GM12878 (cell line): ENCODE results near the gene DPH1. TPM values are rescaled to one million over a fixed set of nuclear protein-coding genes. Genes with fewer than 3 reads are reported as not detected.

Source experiments
- ATAC-seq: fragments of 200-7000 bp; cut with Tn5 transposase; 3 replicates; pipeline ENCODE4 v1.9.1; 2020; ENCODE audit warnings: mild to moderate bottlenecking, moderate library complexity
- BruUV-seq: library from RNA; stranded (reverse); fragments of 400-500 nt; replicated peaks from 2 replicates; lab custom pipeline; 2021; lab: Mats Ljungman, UMichigan
- CTCF ChIA-PET: fragments of 300-600 bp; sonication (Branson Sonifier 250); formaldehyde crosslinking; extraction: SDS; loops from one replicate; lab custom pipeline; 2021; ENCODE audit warnings: inconsistent platforms; lab: Yijun Ruan, JAX
- POLR2A ChIA-PET: fragments of 350-600 bp; formaldehyde crosslinking; extraction: SDS; loops from one replicate; lab custom pipeline; 2021; ENCODE audit warnings: inconsistent platforms; lab: Charles Lee
- RAD21 ChIA-PET: fragments of 300-600 bp; sonication (Branson Sonifier 250); formaldehyde crosslinking; loops from one replicate; lab custom pipeline; 2023; ENCODE audit warnings: antibody characterized with exemption; ENCODE audit not compliant: unreplicated experiment; lab: Charles Lee
- SMC1A ChIA-PET: fragments of 300-600 bp; sonication (Branson Sonifier 250); formaldehyde crosslinking; loops from one replicate; lab custom pipeline; 2023; ENCODE audit not compliant: unreplicated experiment, uncharacterized antibody; lab: Charles Lee
- DNase-seq: peaks from one replicate; pipeline ENCODE4 v3.0.0-alpha.2; 2011; ENCODE audit warnings: low read depth, low spot score
- FAIRE-seq: peaks from 3 replicates; lab custom pipeline; 2011; peaks lifted over from hg19 to GRCh38; lab: Jason Lieb, UNC
- H2AFZ ChIP-seq: 2 replicates; pipeline ENCODE4 v1.6.0; 2011; ENCODE audit warnings: low read depth, low read length, control low read depth; ENCODE audit not compliant: control insufficient read depth
- H3K27ac ChIP-seq: 2 replicates; pipeline ENCODE4 v1.5.1; 2011; ENCODE audit warnings: control low read depth; ENCODE audit not compliant: control insufficient read depth, insufficient read depth
- H3K27me3 ChIP-seq, 2 experiments: replicated peaks in 1 of 2; 2 replicates each; pipeline versions ENCODE4 v1.6.0 to v1.6.1; 2011; ENCODE audit warnings: low read length in 1 of 2; ENCODE audit not compliant: control insufficient read depth in 2 of 2, insufficient read depth in 2 of 2
- H3K36me3 ChIP-seq, 2 experiments: 2 replicates each; pipeline ENCODE4 v1.5.1; 2011; ENCODE audit warnings: low read length in 1 of 2; ENCODE audit not compliant: control insufficient read depth in 2 of 2, insufficient read depth in 2 of 2
- H3K4me1 ChIP-seq: 2 replicates; pipeline ENCODE4 v1.6.1; 2011; ENCODE audit warnings: mild to moderate bottlenecking, low read length, moderate library complexity, mixed read lengths; ENCODE audit not compliant: control insufficient read depth, insufficient read depth
- H3K4me2 ChIP-seq: 2 replicates; pipeline ENCODE4 v1.6.0; 2011; ENCODE audit warnings: control low read depth; ENCODE audit not compliant: control insufficient read depth, insufficient read depth
- H3K4me3 ChIP-seq: fragments of 200-600 bp; sonication (generic); 2 replicates; pipeline ENCODE4 v1.5.1; 2016
- H3K79me2 ChIP-seq: 2 replicates; pipeline ENCODE4 v1.6.0; 2011; ENCODE audit warnings: low read length; ENCODE audit not compliant: control insufficient read depth, insufficient read depth
- H3K9ac ChIP-seq: 2 replicates; pipeline ENCODE4 v1.8.0; 2011; ENCODE audit warnings: low read length, control low read depth, mixed read lengths; ENCODE audit not compliant: control insufficient read depth, insufficient read depth
- H3K9me3 ChIP-seq: replicated peaks from 3 replicates; pipeline ENCODE4 v1.5.1; 2011; ENCODE audit warnings: mild to moderate bottlenecking, low read length; ENCODE audit not compliant: control insufficient read depth, insufficient read depth
- H4K20me1 ChIP-seq: 2 replicates; pipeline ENCODE4 v1.6.0; 2011; ENCODE audit not compliant: control insufficient read depth, insufficient read depth
- EED ChIP-seq: sonication (generic); IDR thresholded peaks from 2 replicates; pipeline ENCODE4 v1.6.1; 2016; ENCODE audit warnings: antibody characterized with exemption, low read depth
- HDGF ChIP-seq: fragments of 450-650 bp; IDR thresholded peaks from 2 replicates; pipeline ENCODE4 v1.6.1; 2016; ENCODE audit warnings: antibody characterized with exemption
- IKZF1 ChIP-seq: fragments of 450-650 bp; conservative IDR thresholded peaks from 2 replicates; pipeline ENCODE4 v1.6.1; 2017; ENCODE audit warnings: antibody characterized with exemption, mild to moderate bottlenecking
- JUND ChIP-seq: IDR thresholded peaks from 2 replicates; pipeline ENCODE4 v1.6.1; 2012; ENCODE audit warnings: low read depth, mild to moderate bottlenecking, low read length, improper control_type of control experiment, moderate library complexity
- NFYA ChIP-seq: IDR thresholded peaks from 2 replicates; pipeline ENCODE4 v1.6.1; 2011; ENCODE audit warnings: low read depth, mild to moderate bottlenecking, low read length, improper control_type of control experiment, borderline replicate concordance
- NR2C1 ChIP-seq: fragments of 450-650 bp; IDR thresholded peaks from 2 replicates; pipeline ENCODE4 v1.6.1; 2017; ENCODE audit warnings: antibody characterized with exemption, mild to moderate bottlenecking, moderate library complexity
- POLR2A ChIP-seq: IDR thresholded peaks from 2 replicates; pipeline ENCODE4 v1.6.1; 2011; ENCODE audit warnings: low read depth, mild to moderate bottlenecking, low read length
- POLR2AphosphoS2 ChIP-seq: IDR thresholded peaks from 2 replicates; pipeline ENCODE4 v1.6.1; 2011; ENCODE audit warnings: low read depth, mild to moderate bottlenecking, low read length, improper control_type of control experiment, moderate library complexity
- RBBP5 ChIP-seq: fragments of 200-600 bp; sonication (generic); conservative IDR thresholded peaks from 2 replicates; pipeline ENCODE4 v1.6.1; 2016
- RELA ChIP-seq: fragments of 450-650 bp; IDR thresholded peaks from 2 replicates; pipeline ENCODE4 v1.8.0; 2014; ENCODE audit warnings: borderline replicate concordance; ENCODE audit not compliant: partially characterized antibody
- SMAD5 ChIP-seq: IDR thresholded peaks from 2 replicates; pipeline ENCODE4 v1.6.1; 2016; ENCODE audit warnings: antibody characterized with exemption, low read depth
- WRNIP1 ChIP-seq: IDR thresholded peaks from 2 replicates; pipeline ENCODE4 v1.6.1; 2011; ENCODE audit warnings: low read depth, low read length, improper control_type of control experiment, borderline replicate concordance
- WGBS: methylation state at CpG from one replicate; pipeline ENCODE4 v1.1.6; 2016; ENCODE audit warnings: low lambda C conversion rate; ENCODE audit not compliant: insufficient replicate concordance, insufficient coverage; ENCODE audit errors: missing lambda C conversion rate; 5-methylcytosine and 5-hydroxymethylcytosine counted together
- in situ Hi-C: fragments of 300-500 bp; cut with MboI; formaldehyde crosslinking; loops from 9 replicates; pipeline ENCODE4 v1.14.3; 2018; ENCODE audit warnings: mixed read lengths
- intact Hi-C: fragments of 100-400 bp; cut with micrococcal nuclease; formaldehyde crosslinking; loops from one replicate; pipeline ENCODE4 v1.14.2; 2022; ENCODE audit not compliant: unreplicated experiment
- polyA plus RNA-seq, 11 experiments: library from polyadenylated mRNA; depleted of rRNA in 4 of 11; unstranded in 6 of 11; stranded (reverse) in 5 of 11; fragments of >200 nt; fragmentation: Nextera tagmentation in 4 of 11; fragmentation: Illumina TruSeq in 1 of 11; extraction: Ambion mirVana in 4 of 11; extraction: Trizol in 1 of 11; gene quantifications; 1 replicate in 1 of 11; 2 replicates in 10 of 11; pipeline versions ENCODE4 v1.2.1 to v1.2.3, GENCODE V29; 2011 to 2016; ENCODE audit warnings: inconsistent platforms in 2 of 11, missing spikeins in 2 of 11, low read depth in 1 of 11
- total RNA-seq, 4 experiments: library from RNA; depleted of rRNA in 3 of 4; stranded (reverse); fragments of >200 nt in 3 of 4; fragmentation: Illumina TruSeq in 1 of 4; extraction: Trizol in 1 of 4; gene quantifications; 2 replicates each; pipeline versions ENCODE4 v1.2.1 to v1.2.3, GENCODE V29; 2013 to 2021
- TF ChIP-seq, protein P1 (sequence below): IDR thresholded peaks from 2 replicates; pipeline ENCODE4 v1.6.1; 2011; ENCODE audit warnings: mild to moderate bottlenecking, low read depth, low read length, moderate library complexity; ENCODE audit not compliant: insufficient replicate concordance
- TF ChIP-seq, protein P2 (sequence below): fragments of 450-650 bp; IDR thresholded peaks from 2 replicates; pipeline ENCODE4 v1.6.1; 2017; ENCODE audit warnings: mild to moderate bottlenecking, moderate library complexity
- TF ChIP-seq, protein P3 (sequence below): IDR thresholded peaks from 2 replicates; pipeline ENCODE4 v1.6.1; 2011; ENCODE audit warnings: low read depth, low read length, improper control_type of control experiment, borderline replicate concordance

Gene DPH1
- total and polyA plus RNA-seq, 10 of the 15 experiments (the other 5 are each of a cell fraction or from before 2014, with no cell fraction given): 0.29 to 33.6 (median 20.2) TPM

DNA sequence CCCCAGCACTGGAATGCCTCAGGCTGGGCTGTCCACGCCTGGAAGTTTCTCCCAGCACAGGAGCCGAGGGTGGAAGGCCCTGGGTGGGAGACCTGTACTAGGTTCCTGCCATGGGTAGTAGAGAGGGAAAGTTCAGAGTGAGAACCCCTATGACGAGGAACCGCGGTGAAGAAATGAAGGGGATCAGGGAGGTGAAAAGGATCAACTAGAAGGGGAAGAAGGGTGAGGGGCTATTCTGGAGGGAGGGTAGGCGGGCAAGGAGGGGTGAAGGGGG lies 30.4 kb downstream of the DPH1 start:
- ATAC-seq (no peak), FAIRE-seq (no peak), DNase-seq (no peak)
- BruUV-seq: no TSS peak
- in situ Hi-C loops (loop anchor here (10.0 kb wide), 1 partner anchor 184 kb away; no protein-coding TSS in a partner anchor), intact Hi-C loops (no loop called here)
- CTCF ChIA-PET: interaction anchor here (0.5 to 8.4 kb wide), 9 partner anchors 9 to 242 kb away, joined by 3 to 265 read pairs (median 26); no protein-coding TSS in a partner anchor
- SMC1A ChIA-PET: interaction anchor here (0.9 to 8.6 kb wide), 9 partner anchors 9 to 193 kb away, joined by 3 to 141 read pairs (median 11); no protein-coding TSS in a partner anchor
- H4K20me1 ChIP-seq: no peaks in the 10 kb centered on the region
- H3K9ac ChIP-seq: peak overlapping the region; percentile 80
- RAD21 ChIA-PET: interaction anchor here (1.1 to 8.4 kb wide), 4 partner anchors 9 to 185 kb away, joined by 4 to 271 read pairs (median 82); no protein-coding TSS in a partner anchor
- peaks cover 49% of the 10 kb centered on the region for H3K79me2 ChIP-seq
- H3K27me3 ChIP-seq: no peaks in the 10 kb centered on the region
- no peak for TF ChIP-seq IKZF1
- TF ChIP-seq, protein P1, sequence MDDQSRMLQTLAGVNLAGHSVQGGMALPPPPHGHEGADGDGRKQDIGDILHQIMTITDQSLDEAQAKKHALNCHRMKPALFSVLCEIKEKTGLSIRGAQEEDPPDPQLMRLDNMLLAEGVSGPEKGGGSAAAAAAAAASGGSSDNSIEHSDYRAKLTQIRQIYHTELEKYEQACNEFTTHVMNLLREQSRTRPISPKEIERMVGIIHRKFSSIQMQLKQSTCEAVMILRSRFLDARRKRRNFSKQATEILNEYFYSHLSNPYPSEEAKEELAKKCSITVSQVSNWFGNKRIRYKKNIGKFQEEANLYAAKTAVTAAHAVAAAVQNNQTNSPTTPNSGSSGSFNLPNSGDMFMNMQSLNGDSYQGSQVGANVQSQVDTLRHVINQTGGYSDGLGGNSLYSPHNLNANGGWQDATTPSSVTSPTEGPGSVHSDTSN: no peak
- TF ChIP-seq NFYA: no peak
- peak; percentile 60; the same call in 1 of the 2 replicates for TF ChIP-seq POLR2A
- TF ChIP-seq, protein P2, sequence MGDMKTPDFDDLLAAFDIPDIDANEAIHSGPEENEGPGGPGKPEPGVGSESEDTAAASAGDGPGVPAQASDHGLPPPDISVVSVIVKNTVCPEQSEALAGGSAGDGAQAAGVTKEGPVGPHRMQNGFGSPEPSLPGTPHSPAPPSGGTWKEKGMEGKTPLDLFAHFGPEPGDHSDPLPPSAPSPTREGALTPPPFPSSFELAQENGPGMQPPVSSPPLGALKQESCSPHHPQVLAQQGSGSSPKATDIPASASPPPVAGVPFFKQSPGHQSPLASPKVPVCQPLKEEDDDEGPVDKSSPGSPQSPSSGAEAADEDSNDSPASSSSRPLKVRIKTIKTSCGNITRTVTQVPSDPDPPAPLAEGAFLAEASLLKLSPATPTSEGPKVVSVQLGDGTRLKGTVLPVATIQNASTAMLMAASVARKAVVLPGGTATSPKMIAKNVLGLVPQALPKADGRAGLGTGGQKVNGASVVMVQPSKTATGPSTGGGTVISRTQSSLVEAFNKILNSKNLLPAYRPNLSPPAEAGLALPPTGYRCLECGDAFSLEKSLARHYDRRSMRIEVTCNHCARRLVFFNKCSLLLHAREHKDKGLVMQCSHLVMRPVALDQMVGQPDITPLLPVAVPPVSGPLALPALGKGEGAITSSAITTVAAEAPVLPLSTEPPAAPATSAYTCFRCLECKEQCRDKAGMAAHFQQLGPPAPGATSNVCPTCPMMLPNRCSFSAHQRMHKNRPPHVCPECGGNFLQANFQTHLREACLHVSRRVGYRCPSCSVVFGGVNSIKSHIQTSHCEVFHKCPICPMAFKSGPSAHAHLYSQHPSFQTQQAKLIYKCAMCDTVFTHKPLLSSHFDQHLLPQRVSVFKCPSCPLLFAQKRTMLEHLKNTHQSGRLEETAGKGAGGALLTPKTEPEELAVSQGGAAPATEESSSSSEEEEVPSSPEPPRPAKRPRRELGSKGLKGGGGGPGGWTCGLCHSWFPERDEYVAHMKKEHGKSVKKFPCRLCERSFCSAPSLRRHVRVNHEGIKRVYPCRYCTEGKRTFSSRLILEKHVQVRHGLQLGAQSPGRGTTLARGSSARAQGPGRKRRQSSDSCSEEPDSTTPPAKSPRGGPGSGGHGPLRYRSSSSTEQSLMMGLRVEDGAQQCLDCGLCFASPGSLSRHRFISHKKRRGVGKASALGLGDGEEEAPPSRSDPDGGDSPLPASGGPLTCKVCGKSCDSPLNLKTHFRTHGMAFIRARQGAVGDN: no peak
- peak; percentile 16; the same call in 1 of the 2 replicates for TF ChIP-seq HDGF
- TF ChIP-seq, protein P3, sequence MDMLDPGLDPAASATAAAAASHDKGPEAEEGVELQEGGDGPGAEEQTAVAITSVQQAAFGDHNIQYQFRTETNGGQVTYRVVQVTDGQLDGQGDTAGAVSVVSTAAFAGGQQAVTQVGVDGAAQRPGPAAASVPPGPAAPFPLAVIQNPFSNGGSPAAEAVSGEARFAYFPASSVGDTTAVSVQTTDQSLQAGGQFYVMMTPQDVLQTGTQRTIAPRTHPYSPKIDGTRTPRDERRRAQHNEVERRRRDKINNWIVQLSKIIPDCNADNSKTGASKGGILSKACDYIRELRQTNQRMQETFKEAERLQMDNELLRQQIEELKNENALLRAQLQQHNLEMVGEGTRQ: no peak
- no peak for TF ChIP-seq WRNIP1
- TF ChIP-seq EED: no peak
- TF ChIP-seq RELA: no peak
- TF ChIP-seq SMAD5: 0 out of 2 replicates have a peak, but pooled peaks have one; percentile 7
- no peak for TF ChIP-seq JUND
- TF ChIP-seq POLR2AphosphoS2: 0 out of 2 replicates have a peak, but pooled peaks have one; percentile 29
- TF ChIP-seq NR2C1: no peak
- no peak for TF ChIP-seq RBBP5
- peaks cover 17 to 27% of the 10 kb centered on the region in 2 experiments for H3K36me3 ChIP-seq
- H3K4me3 ChIP-seq: peak overlapping the region; percentile 95; the same call in 1 of the 2 replicates
- peaks cover 45% of the 10 kb centered on the region for H3K4me1 ChIP-seq
- H3K9me3 ChIP-seq: no peaks in the 10 kb centered on the region; the same call in 2 of the 3 replicates
- 85% methylated on average over 5 of the region's 6 CpGs for WGBS
- peak overlapping the region; percentile 84; the same call in 1 of the 2 replicates for H3K27ac ChIP-seq
- POLR2A ChIA-PET: interaction anchor here (0.9 to 2.2 kb wide), 3 partner anchors 9 to 185 kb away, joined by 4 to 7 read pairs (median 4); no protein-coding TSS in a partner anchor
- no peak overlapping the region for H2AFZ ChIP-seq
- H3K4me2 ChIP-seq: peak overlapping the region; percentile 81; the same call in 1 of the 2 replicates
